H1 (cell line): Measurements from ENCODE around the gene CCDC33. TPM values are rescaled to one million over a fixed set of nuclear protein-coding genes. Genes with fewer than 3 reads are reported as not detected.

Experiments
- CTCF ChIA-PET: fragments of 300-600 bp; sonication (Branson Sonifier 250); formaldehyde crosslinking; loops from one replicate; lab custom pipeline; 2021; ENCODE audit not compliant: partially characterized antibody; lab: Charles Lee
- POLR2A ChIA-PET: fragments of 300-600 bp; sonication (Branson Sonifier 250); formaldehyde crosslinking; loops from one replicate; lab custom pipeline; 2021; ENCODE audit warnings: inconsistent platforms; ENCODE audit not compliant: partially characterized antibody; lab: Charles Lee
- DNase-seq, 2 experiments: peaks; one replicate each; pipeline versions ENCODE4 v3.0.0 to v3.0.0-alpha.2; 2010 to 2022; ENCODE audit warnings: low spot score in 2 of 2, low read depth in 1 of 2, mixed read lengths in 1 of 2
- FAIRE-seq: peaks from 2 replicates; lab custom pipeline; 2011; peaks lifted over from hg19 to GRCh38; lab: Jason Lieb, UNC
- H2AFZ ChIP-seq: 2 replicates; pipeline ENCODE4 v1.8.1; 2012; ENCODE audit warnings: low read length, inconsistent platforms
- H2AK5ac ChIP-seq: 2 replicates; pipeline ENCODE4 v1.6.1; 2013; ENCODE audit warnings: low read depth, low read length
- H2BK120ac ChIP-seq: replicated peaks from 2 replicates; pipeline ENCODE3; 2013; ENCODE audit warnings: low read depth, low read length, inconsistent platforms
- H2BK12ac ChIP-seq: 2 replicates; pipeline ENCODE4 v1.6.1; 2013; ENCODE audit warnings: low read depth, low read length
- H2BK15ac ChIP-seq: 2 replicates; pipeline ENCODE4 v1.6.1; 2013; ENCODE audit warnings: low read length
- H2BK20ac ChIP-seq: 2 replicates; pipeline ENCODE4 v1.6.1; 2013; ENCODE audit warnings: low read length
- H2BK5ac ChIP-seq: 2 replicates; pipeline ENCODE4 v1.6.1; 2013; ENCODE audit warnings: low read depth, low read length
- H3K14ac ChIP-seq: 2 replicates; pipeline ENCODE4 v1.6.1; 2013; ENCODE audit warnings: inconsistent platforms; ENCODE audit not compliant: insufficient read length
- H3K18ac ChIP-seq: 2 replicates; pipeline ENCODE4 v1.6.1; 2013; ENCODE audit warnings: low read length; ENCODE audit errors: extremely low read depth
- H3K23ac ChIP-seq: 2 replicates; pipeline ENCODE4 v1.6.1; 2013; ENCODE audit warnings: inconsistent platforms; ENCODE audit not compliant: insufficient read length
- H3K23me2 ChIP-seq: 2 replicates; pipeline ENCODE4 v1.6.1; 2013; ENCODE audit warnings: low read depth, low read length
- H3K27ac ChIP-seq: 2 replicates; pipeline ENCODE4 v1.6.1; 2011; ENCODE audit warnings: low read depth, low read length, inconsistent platforms
- H3K27me3 ChIP-seq, 4 experiments: replicated peaks in 1 of 4; 1 replicate in 1 of 4; 2 replicates in 3 of 4; pipeline versions ENCODE4 v1.6.1 to v1.8.1; 2011 to 2013; ENCODE audit warnings: low read length in 3 of 4, mild to moderate bottlenecking in 3 of 4, inconsistent platforms in 2 of 4, mixed read lengths in 2 of 4, moderate library complexity in 1 of 4; ENCODE audit not compliant: control insufficient read depth in 3 of 4, insufficient read depth in 3 of 4; ENCODE audit errors: extremely low read depth in 1 of 4
- H3K36me3 ChIP-seq, 4 experiments: 2 replicates each; pipeline versions ENCODE4 v1.6.1 to v1.8.1; 2011 to 2013; ENCODE audit warnings: mild to moderate bottlenecking in 4 of 4, low read length in 3 of 4, moderate library complexity in 2 of 4, control low read depth in 1 of 4, inconsistent platforms in 1 of 4; ENCODE audit not compliant: insufficient read depth in 4 of 4, control insufficient read depth in 2 of 4
- H3K4ac ChIP-seq: replicated peaks from 2 replicates; pipeline ENCODE3; 2013; ENCODE audit warnings: low read length, low read depth, mixed read lengths, inconsistent platforms; ENCODE audit not compliant: insufficient read length
- H3K4me1 ChIP-seq, 4 experiments: replicated peaks in 1 of 4; 1 replicate in 1 of 4; 2 replicates in 3 of 4; pipeline versions ENCODE4 v1.6.1 to v1.8.1; 2011 to 2013; ENCODE audit warnings: low read length in 3 of 4, inconsistent platforms in 2 of 4, mixed read lengths in 1 of 4; ENCODE audit not compliant: insufficient read depth in 4 of 4, control insufficient read depth in 3 of 4
- H3K4me2 ChIP-seq, 2 experiments: 2 replicates each; pipeline versions ENCODE4 v1.6.1 to v1.8.1; 2011 to 2013; ENCODE audit warnings: low read depth in 2 of 2, low read length in 2 of 2, control low read depth in 1 of 2, inconsistent platforms in 1 of 2, mild to moderate bottlenecking in 1 of 2; ENCODE audit not compliant: insufficient read depth in 1 of 2
- H3K4me3 ChIP-seq, 4 experiments: fragments of 200-600, 300-600 bp in 1 of 4; sonication (generic), shearing (Covaris generic), sonication (Bioruptor Twin) in 1 of 4; 2 replicates each; pipeline versions ENCODE4 v1.5.1 to v1.8.1; 2011 to 2016; ENCODE audit warnings: low read length in 4 of 4, low read depth in 3 of 4, control low read depth in 2 of 4, inconsistent platforms in 2 of 4, mild to moderate bottlenecking in 2 of 4, mixed read lengths in 1 of 4, moderate library complexity in 1 of 4; ENCODE audit not compliant: insufficient read depth in 2 of 4; ENCODE audit errors: extremely low read depth in 1 of 4
- H3K56ac ChIP-seq: replicated peaks from 2 replicates; pipeline ENCODE3; 2013; ENCODE audit warnings: low read depth, mild to moderate bottlenecking, mixed read lengths, low read length, inconsistent platforms; ENCODE audit not compliant: insufficient read length
- H3K79me1 ChIP-seq: 2 replicates; pipeline ENCODE4 v1.6.1; 2013; ENCODE audit warnings: low read depth, low read length, control low read depth
- H3K79me2 ChIP-seq, 2 experiments: 2 replicates each; pipeline versions ENCODE4 v1.6.1 to v1.8.1; 2012 to 2013; ENCODE audit warnings: low read length in 2 of 2, mild to moderate bottlenecking in 2 of 2, inconsistent platforms in 1 of 2; ENCODE audit not compliant: insufficient read depth in 2 of 2, control insufficient read depth in 1 of 2
- H3K9ac ChIP-seq, 4 experiments: replicated peaks in 1 of 4; 1 replicate in 1 of 4; 2 replicates in 3 of 4; pipeline versions ENCODE4 v1.6.1 to v1.8.1; 2011 to 2013; ENCODE audit warnings: low read depth in 3 of 4, low read length in 3 of 4, control low read depth in 2 of 4, mild to moderate bottlenecking in 2 of 4, moderate library complexity in 2 of 4, inconsistent platforms in 1 of 4; ENCODE audit errors: extremely low read depth in 1 of 4
- H3K9me3 ChIP-seq, 2 experiments: 2 replicates each; pipeline versions ENCODE4 v1.6.1 to v1.8.1; 2012 to 2013; ENCODE audit warnings: mild to moderate bottlenecking in 2 of 2, moderate library complexity in 2 of 2, control low read depth in 1 of 2, inconsistent platforms in 1 of 2, low read depth in 1 of 2, low read length in 1 of 2, mixed read lengths in 1 of 2; ENCODE audit not compliant: insufficient read depth in 2 of 2
- H4K20me1 ChIP-seq, 2 experiments: replicated peaks in 1 of 2; 2 replicates each; pipeline versions ENCODE3 to v1.8.1; 2011 to 2013; ENCODE audit warnings: inconsistent platforms in 2 of 2, low read length in 2 of 2, mild to moderate bottlenecking in 1 of 2; ENCODE audit not compliant: insufficient read depth in 2 of 2, control insufficient read depth in 1 of 2
- H4K5ac ChIP-seq: 2 replicates; pipeline ENCODE4 v1.6.1; 2013; ENCODE audit warnings: low read length, low read depth, mixed read lengths, inconsistent platforms; ENCODE audit not compliant: insufficient read length
- H4K8ac ChIP-seq: 2 replicates; pipeline ENCODE4 v1.8.0; 2013; ENCODE audit warnings: mild to moderate bottlenecking, moderate library complexity, low read length, inconsistent platforms; ENCODE audit not compliant: insufficient read depth; ENCODE audit errors: extremely low read depth
- H4K91ac ChIP-seq: replicated peaks from 2 replicates; pipeline ENCODE3; 2013; ENCODE audit warnings: low read length, mixed read lengths, inconsistent platforms; ENCODE audit not compliant: insufficient read length
- ASH2L ChIP-seq: fragments of 200-600, 300-600 bp; sonication (generic); IDR thresholded peaks from one replicate; pipeline ENCODE4 v1.7.1; 2017; ENCODE audit warnings: low read length
- BCL11A ChIP-seq, 2 experiments: IDR thresholded peaks; one replicate each; pipeline ENCODE4 v1.6.1; 2011; ENCODE audit warnings: low read depth in 2 of 2, low read length in 2 of 2, mild to moderate bottlenecking in 2 of 2
- FOSL1 ChIP-seq: IDR thresholded peaks from 2 replicates; pipeline ENCODE4 v1.6.1; 2011; ENCODE audit warnings: mild to moderate bottlenecking, low read depth, low read length, moderate library complexity; ENCODE audit not compliant: insufficient read depth
- GTF2F1 ChIP-seq: IDR thresholded peaks from 2 replicates; pipeline ENCODE4 v1.6.1; 2012; ENCODE audit warnings: low read depth, low read length, improper control_type of control experiment, borderline replicate concordance
- JUND ChIP-seq: IDR thresholded peaks from 2 replicates; pipeline ENCODE4 v1.6.1; 2011; ENCODE audit warnings: mild to moderate bottlenecking, improper control_type of control experiment, low read length
- KDM4A ChIP-seq: IDR thresholded peaks from one replicate; pipeline ENCODE4 v1.7.1; 2012; ENCODE audit warnings: low read depth, mild to moderate bottlenecking, moderate library complexity, low read length, inconsistent platforms; ENCODE audit not compliant: severe bottlenecking
- PHF8 ChIP-seq: fragments of 200-600 bp; sonication (generic); conservative IDR thresholded peaks from 2 replicates; pipeline ENCODE4 v1.7.1; 2012; ENCODE audit warnings: low read depth, mild to moderate bottlenecking, inconsistent platforms, low read length, moderate library complexity
- POLR2AphosphoS5 ChIP-seq: IDR thresholded peaks from 2 replicates; pipeline ENCODE4 v1.6.1; 2011; ENCODE audit warnings: low read depth, low read length
- RAD21 ChIP-seq, 2 experiments: IDR thresholded peaks in 1 of 2; conservative IDR thresholded peaks in 1 of 2; 2 replicates each; pipeline ENCODE4 v1.6.1; 2011; ENCODE audit warnings: low read depth in 2 of 2, low read length in 2 of 2, improper control_type of control experiment in 1 of 2, inconsistent platforms in 1 of 2, mild to moderate bottlenecking in 1 of 2, moderate library complexity in 1 of 2
- SIRT6 ChIP-seq: IDR thresholded peaks from one replicate; pipeline ENCODE4 v1.7.1; 2012; ENCODE audit warnings: low read length, inconsistent platforms
- SIX5 ChIP-seq: IDR thresholded peaks from 2 replicates; pipeline ENCODE4 v1.6.1; 2011; ENCODE audit warnings: mild to moderate bottlenecking, low read depth, low read length
- SRF ChIP-seq: IDR thresholded peaks from 2 replicates; pipeline ENCODE4 v1.6.1; 2011; ENCODE audit warnings: mild to moderate bottlenecking, low read depth, low read length, moderate library complexity
- TAF1 ChIP-seq: IDR thresholded peaks from 2 replicates; pipeline ENCODE4 v1.6.1; 2011; ENCODE audit warnings: mild to moderate bottlenecking, low read depth, low read length
- WGBS, 2 experiments: shearing (Covaris generic) in 1 of 2; methylation state at CpG; one replicate each; pipeline versions ENCODE4 v1.1.6 to v1.1.7; 2013 to 2015; ENCODE audit warnings: low lambda C conversion rate in 2 of 2, mixed read lengths in 2 of 2, inconsistent platforms in 1 of 2, low coverage in 1 of 2, missing lambda C conversion rate in 1 of 2; ENCODE audit not compliant: insufficient replicate concordance in 2 of 2, insufficient coverage in 1 of 2, insufficient read length in 1 of 2; ENCODE audit errors: extremely low coverage in 1 of 2, missing lambda C conversion rate in 1 of 2; 5-methylcytosine and 5-hydroxymethylcytosine counted together
- polyA plus RNA-seq, 7 experiments: library from polyadenylated mRNA; depleted of rRNA in 3 of 7; stranded (reverse) in 5 of 7; unstranded in 2 of 7; fragments of >200 nt in 5 of 7; fragments of 200-250 nt in 2 of 7; gene quantifications; 1 replicate in 5 of 7; 2 replicates in 1 of 7; 4 replicates in 1 of 7; pipeline versions ENCODE4 v1.2.1 to v1.2.3, GENCODE V29; 2011 to 2013; ENCODE audit warnings: missing spikeins in 2 of 7, mixed read lengths in 2 of 7
- total RNA-seq: library from RNA; stranded (reverse); fragmentation: NEBNext Ultra II Directional; extraction: Animal tissue kit (Norgen Biotek cat#: 25700); gene quantifications from 2 replicates; pipeline ENCODE4 v1.2.1, GENCODE V29; 2021

CCDC33 gene
- total and polyA plus RNA-seq, 2 of the 8 experiments (the other 6 are each of a cell fraction or from before 2014, with no cell fraction given) = 2.0 to 2.7 TPM

DNA sequence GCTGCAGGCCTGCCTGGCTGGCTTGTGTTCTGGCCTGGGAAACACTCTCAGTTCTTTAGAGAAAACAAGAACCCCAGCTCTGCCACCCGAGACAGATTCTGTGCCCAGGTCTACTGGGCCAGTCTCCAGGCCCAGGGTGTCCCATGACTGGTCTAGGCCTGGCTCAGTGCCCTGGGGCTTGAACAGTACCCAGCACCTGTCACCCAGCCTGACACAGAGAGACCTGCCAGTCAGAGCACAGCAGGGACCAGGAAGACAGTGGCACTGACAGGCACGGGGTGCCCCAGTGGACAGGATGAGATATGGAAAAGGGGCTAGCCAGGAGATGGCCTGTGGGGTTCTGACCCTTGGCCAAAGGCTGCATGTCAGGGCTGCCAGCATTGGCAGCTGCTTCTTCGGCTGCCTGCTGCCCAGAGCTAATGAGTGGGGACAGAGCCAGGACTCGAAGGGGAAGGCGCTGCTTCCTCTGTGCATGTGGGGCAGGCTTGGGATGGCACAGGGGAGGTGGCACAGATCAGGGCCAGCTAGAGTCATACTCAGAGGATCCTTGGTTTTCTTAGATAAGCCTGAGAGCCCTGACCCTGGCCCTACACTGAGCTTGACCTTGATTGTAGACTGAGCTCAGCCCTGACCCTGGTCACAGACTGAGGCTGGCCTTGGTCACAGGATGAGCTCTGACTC, 15.1 kb downstream of the CCDC33 start:
- no peaks in the 10 kb centered on the region for H3K23me2 ChIP-seq
- H3K18ac ChIP-seq = no peak overlapping the region
- no peak overlapping the region for H3K4me3 ChIP-seq
- ChIA-PET POLR2A (interaction anchor here (1.3 to 1.4 kb wide), 2 partner anchors 13 to 19 kb away, joined by 4 to 8 read pairs; no protein-coding TSS in a partner anchor), CTCF (interaction anchor here (1.0 to 5.1 kb wide), 12 partner anchors 10 to 71 kb away, joined by 3 to 34 read pairs (median 5); partner anchors contain the start of gene CCDC33)
- H3K9me3 ChIP-seq = no peaks in the 10 kb centered on the region
- no peak overlapping the region for H2AK5ac ChIP-seq
- H3K4me2 ChIP-seq = no peak overlapping the region
- no peaks in the 10 kb centered on the region for H3K36me3 ChIP-seq
- no peak overlapping the region for H3K9ac ChIP-seq
- H4K8ac ChIP-seq = no peak overlapping the region
- no peak overlapping the region for H3K4ac ChIP-seq
- H3K4me1 ChIP-seq = peaks cover 3 to 6% (median 5%) of the 10 kb centered on the region in 4 experiments
- FAIRE-seq (no peak), DNase-seq (no peak)
- H2BK12ac ChIP-seq = no peak overlapping the region
- 91% methylated on average over 5 of the region's 5 CpGs; no CpG with 5 or more reads in 1 of the 2 experiments for WGBS, 2 experiments
- no peaks in the 10 kb centered on the region for H3K79me1 ChIP-seq
- no peak overlapping the region for H2BK5ac ChIP-seq
- no peak overlapping the region for H4K91ac ChIP-seq
- H3K14ac ChIP-seq = no peak overlapping the region
- no peaks in the 10 kb centered on the region; a peak in 3 of 7 replicates for H3K27me3 ChIP-seq
- no peak overlapping the region for H3K27ac ChIP-seq
- H4K20me1 ChIP-seq = no peaks in the 10 kb centered on the region
- H2BK20ac ChIP-seq = no peak overlapping the region
- no peak overlapping the region for H3K56ac ChIP-seq
- no peak overlapping the region for H2BK15ac ChIP-seq
- no peak overlapping the region for H3K23ac ChIP-seq
- H2AFZ ChIP-seq = no peak overlapping the region
- no peak overlapping the region for H2BK120ac ChIP-seq
- H4K5ac ChIP-seq = no peak overlapping the region
- H3K79me2 ChIP-seq = no peaks in the 10 kb centered on the region
- TF ChIP-seq FOSL1 (no peak), RAD21 (IDR thresholded peaks at IDR 0.05 in 1 of 2, conservative IDR thresholded peaks at IDR 0.05 in 1 of 2; ENCODE audit: low read depth in 2 of 2, low read length in 2 of 2) (no peak), SIX5 (no peak), BCL11A (IDR thresholded peaks at IDR 0.05; ENCODE audit: low read depth in 2 of 2, low read length in 2 of 2) (no peak), KDM4A (no peak), TAF1 (no peak), POLR2AphosphoS5 (no peak), GTF2F1 (no peak), SRF (no peak), SIRT6 (no peak), ASH2L (no peak), JUND (no peak), PHF8 (no peak)
